Measurements from ENCODE around the gene SCUBE1. TPM values are rescaled to one million over a fixed set of nuclear protein-coding genes. Genes with fewer than 3 reads are reported as not detected.

SCUBE1 gene
- total RNA-seq, 3 donors from 2014 or later: 0.48 to 0.98 (median 0.88) TPM

DNA sequence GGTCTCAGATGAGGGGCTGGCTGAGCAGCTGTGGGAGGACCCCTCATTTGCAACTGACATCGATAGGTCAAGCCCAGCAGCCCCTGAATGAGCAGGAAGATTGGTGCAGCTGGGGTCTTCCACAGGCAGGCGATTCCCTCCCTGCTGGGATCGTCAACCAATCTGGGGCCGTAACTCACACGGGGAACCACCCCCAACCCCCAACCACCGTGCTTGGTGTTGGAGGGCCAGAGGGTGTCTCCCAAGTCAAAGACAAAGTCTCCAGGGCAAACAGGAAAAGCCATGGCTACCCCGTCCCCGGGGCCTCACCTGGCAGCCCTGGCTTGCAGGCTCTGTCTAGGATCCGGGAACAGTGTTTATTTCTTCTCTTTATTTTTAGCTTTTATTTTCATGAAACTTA is 26.9 kb upstream of the SCUBE1 start:
- H3K27me3 ChIP-seq: peaks cover 0 to 22% of the 10 kb centered on the region in 2 donors

DNA sequence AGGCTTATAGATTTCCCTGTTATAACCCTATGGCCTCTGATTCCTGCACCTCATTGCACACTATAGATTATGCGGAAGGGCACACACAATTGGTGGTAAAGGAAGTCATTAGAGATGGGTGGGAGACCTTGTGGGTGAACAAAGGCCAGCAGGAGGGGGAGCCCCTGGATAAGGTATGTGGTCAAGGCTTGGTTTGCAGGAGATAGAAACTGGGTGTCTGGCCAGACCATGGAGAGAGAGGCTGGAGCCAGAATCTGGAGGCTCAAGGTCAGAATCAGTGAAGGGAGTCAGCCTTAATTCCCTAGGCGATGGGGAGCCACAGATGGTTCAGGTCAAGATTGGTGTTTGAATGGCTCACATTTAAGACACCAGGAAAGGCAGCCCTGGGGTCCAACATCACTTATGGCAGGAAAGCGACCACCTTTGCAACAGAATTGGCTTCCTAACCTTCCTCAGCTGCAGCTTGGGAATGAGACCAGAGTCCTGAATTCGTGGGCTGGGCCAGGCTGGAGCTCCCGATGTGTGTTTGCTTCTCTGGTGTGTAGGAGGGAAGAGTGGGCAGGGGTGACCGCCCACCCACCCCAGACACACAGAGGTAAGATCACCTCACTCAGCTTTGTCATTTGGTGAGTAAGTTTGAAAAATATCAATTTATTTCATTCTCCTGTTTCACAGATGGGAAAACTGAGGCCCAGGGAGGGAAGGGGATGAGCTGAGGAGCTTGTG is 22.7 kb upstream of the SCUBE1 start:
- H3K27me3 ChIP-seq: peaks cover 0 to 13% of the 10 kb centered on the region in 2 donors
- H3K27ac ChIP-seq: no peak overlapping the region

More for the DNA sequence above, 26.9 kb upstream of the SCUBE1 start:
- TF ChIP-seq POLR2A (IDR thresholded peaks at IDR 0.05): no peak
- TF ChIP-seq, protein P1, sequence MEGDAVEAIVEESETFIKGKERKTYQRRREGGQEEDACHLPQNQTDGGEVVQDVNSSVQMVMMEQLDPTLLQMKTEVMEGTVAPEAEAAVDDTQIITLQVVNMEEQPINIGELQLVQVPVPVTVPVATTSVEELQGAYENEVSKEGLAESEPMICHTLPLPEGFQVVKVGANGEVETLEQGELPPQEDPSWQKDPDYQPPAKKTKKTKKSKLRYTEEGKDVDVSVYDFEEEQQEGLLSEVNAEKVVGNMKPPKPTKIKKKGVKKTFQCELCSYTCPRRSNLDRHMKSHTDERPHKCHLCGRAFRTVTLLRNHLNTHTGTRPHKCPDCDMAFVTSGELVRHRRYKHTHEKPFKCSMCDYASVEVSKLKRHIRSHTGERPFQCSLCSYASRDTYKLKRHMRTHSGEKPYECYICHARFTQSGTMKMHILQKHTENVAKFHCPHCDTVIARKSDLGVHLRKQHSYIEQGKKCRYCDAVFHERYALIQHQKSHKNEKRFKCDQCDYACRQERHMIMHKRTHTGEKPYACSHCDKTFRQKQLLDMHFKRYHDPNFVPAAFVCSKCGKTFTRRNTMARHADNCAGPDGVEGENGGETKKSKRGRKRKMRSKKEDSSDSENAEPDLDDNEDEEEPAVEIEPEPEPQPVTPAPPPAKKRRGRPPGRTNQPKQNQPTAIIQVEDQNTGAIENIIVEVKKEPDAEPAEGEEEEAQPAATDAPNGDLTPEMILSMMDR (IDR thresholded peaks at IDR 0.05): no peak
- TF ChIP-seq POLR2AphosphoS5 (IDR thresholded peaks at IDR 0.05): no peak
- no peak overlapping the region for H3K27ac ChIP-seq
- intact Hi-C loops (cut with DNase I; ENCODE audit: low total_unique reads): no loop called here
- peaks cover 0 to 8% of the 10 kb centered on the region in 2 donors for H3K9me3 ChIP-seq
- no peak for DNase-seq (ENCODE audit: low spot score in 2 of 2)
- no peaks in the 10 kb centered on the region for H3K36me3 ChIP-seq
- H3K4me3 ChIP-seq: no peak overlapping the region
- no peaks in the 10 kb centered on the region for H3K4me1 ChIP-seq

DNA sequence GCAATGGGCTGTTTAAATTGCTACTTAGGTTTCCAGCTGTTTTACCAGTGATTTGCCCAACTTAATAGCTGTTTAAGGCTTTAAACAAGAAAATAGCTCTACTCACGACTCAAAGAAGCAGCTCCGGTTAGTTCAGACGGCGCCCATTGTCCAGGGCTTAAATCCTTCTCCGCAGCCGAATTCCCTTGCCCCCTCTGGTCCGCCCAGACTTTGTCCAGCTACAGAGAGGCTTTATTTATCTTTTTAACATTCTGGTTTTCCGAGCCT is 20.9 kb upstream of the SCUBE1 start:
- no peak for DNase-seq (ENCODE audit: low spot score in 2 of 2)
- H3K27me3 ChIP-seq: no peaks in the 10 kb centered on the region
- H3K9me3 ChIP-seq: no peaks in the 10 kb centered on the region
- H3K4me3 ChIP-seq: no peak overlapping the region
- TF ChIP-seq, protein P1 (IDR thresholded peaks at IDR 0.05): no peak
- TF ChIP-seq POLR2AphosphoS5 (IDR thresholded peaks at IDR 0.05): no peak
- TF ChIP-seq POLR2A (IDR thresholded peaks at IDR 0.05): no peak
- H3K4me1 ChIP-seq: no peaks in the 10 kb centered on the region
- no peaks in the 10 kb centered on the region for H3K36me3 ChIP-seq
- H3K27ac ChIP-seq: no peak overlapping the region
- intact Hi-C loops (cut with DNase I; ENCODE audit: low total_unique reads): no loop called here

More for the DNA sequence above, 22.7 kb upstream of the SCUBE1 start:
- DNase-seq (ENCODE audit: low spot score in 2 of 2): no peak
- Histone ChIP-seq H3K4me3 (no peak overlapping the region), H3K9me3 (no peaks in the 10 kb centered on the region), H3K36me3 (no peaks in the 10 kb centered on the region), H3K4me1 (no peaks in the 10 kb centered on the region)
- TF ChIP-seq POLR2AphosphoS5 (IDR thresholded peaks at IDR 0.05) (no peak), POLR2A (IDR thresholded peaks at IDR 0.05) (no peak)
- intact Hi-C loops (cut with DNase I; ENCODE audit: low total_unique reads): no loop called here

DNA sequence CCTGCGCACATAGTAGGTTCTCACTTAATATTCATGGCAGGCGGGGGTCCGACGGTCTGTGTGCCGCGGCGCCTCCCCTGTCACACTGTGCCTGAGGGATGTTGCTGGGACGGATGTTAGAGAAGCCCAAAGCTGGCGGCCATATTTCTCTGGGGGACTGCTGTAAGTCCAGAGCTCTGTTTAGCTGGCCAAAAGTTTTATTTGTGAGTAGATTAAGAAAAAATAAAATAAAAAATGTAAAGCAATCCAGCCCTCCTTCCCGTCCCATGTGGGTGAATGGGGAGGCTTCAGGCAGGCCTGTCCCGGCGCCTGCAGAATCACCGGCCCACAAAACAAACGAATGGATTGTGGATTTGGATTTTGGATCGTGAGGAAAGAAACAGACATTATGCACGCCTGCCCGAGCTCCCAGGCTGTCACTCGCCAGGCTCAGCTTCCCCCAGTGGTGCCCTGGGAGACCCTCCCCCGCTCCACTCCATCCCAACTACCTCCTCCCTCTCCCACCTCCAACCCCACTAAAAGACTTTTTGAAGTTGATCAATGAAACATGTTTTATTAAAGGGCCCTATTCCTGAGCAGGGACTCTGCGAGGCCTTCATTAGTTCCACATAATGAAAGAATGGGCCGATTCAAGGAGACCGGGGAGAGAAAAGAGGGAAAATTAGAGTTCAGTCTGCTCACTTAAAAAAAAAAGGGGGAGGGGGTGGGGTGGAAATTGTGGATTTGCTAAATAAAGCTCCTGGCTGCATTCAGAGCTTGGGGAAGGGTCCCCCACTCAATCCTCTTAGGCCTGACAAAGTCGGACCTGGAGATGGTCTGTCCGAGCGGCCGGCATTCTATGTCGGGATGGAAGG is 20.4 kb upstream of the SCUBE1 start:
- no peak overlapping the region for H3K27ac ChIP-seq
- H3K9me3 ChIP-seq: no peaks in the 10 kb centered on the region
- DNase-seq (ENCODE audit: low spot score in 2 of 2): no peak
- TF ChIP-seq POLR2A (IDR thresholded peaks at IDR 0.05): no peak
- TF ChIP-seq, protein P1 (IDR thresholded peaks at IDR 0.05): no peak
- no peak for TF ChIP-seq POLR2AphosphoS5 (IDR thresholded peaks at IDR 0.05)
- no peaks in the 10 kb centered on the region for H3K4me1 ChIP-seq
- no peaks in the 10 kb centered on the region for H3K27me3 ChIP-seq
- no peaks in the 10 kb centered on the region for H3K36me3 ChIP-seq
- no peak overlapping the region for H3K4me3 ChIP-seq
- intact Hi-C loops (cut with DNase I; ENCODE audit: low total_unique reads): no loop called here

DNA sequence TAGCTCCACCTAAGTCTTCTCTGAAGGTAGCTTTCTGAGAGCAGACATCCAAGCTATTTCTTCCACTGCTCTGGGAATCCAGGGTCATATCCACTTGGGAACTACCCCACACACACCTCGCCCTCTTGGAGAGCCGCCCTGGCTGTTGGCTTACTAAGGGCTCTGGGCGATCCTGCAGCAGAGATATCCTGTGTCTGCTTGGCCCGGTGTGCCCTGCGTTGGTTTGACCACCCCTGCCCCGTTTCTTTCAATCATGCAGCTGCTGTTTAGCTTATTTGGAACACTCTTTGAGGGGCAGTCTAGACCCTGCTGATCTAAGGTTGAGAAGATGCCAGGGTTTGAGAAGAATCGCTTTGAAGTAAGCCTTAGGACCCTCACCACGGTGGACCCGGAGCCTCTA is 17.4 kb upstream of the SCUBE1 start:
- H3K36me3 ChIP-seq: no peaks in the 10 kb centered on the region
- intact Hi-C loops (cut with DNase I; ENCODE audit: low total_unique reads): no loop called here
- H3K27me3 ChIP-seq: no peaks in the 10 kb centered on the region
- no peaks in the 10 kb centered on the region for H3K4me1 ChIP-seq
- TF ChIP-seq POLR2AphosphoS5 (IDR thresholded peaks at IDR 0.05) (no peak), POLR2A (IDR thresholded peaks at IDR 0.05) (no peak)
- TF ChIP-seq, protein P1 (IDR thresholded peaks at IDR 0.05): no peak
- H3K9me3 ChIP-seq: no peaks in the 10 kb centered on the region
- no peak for DNase-seq (ENCODE audit: low spot score in 2 of 2)
- H3K4me3 ChIP-seq: no peak overlapping the region
- H3K27ac ChIP-seq: no peak overlapping the region
